NCI-H446 treated with DMSO at 0.1 percent for 48 hours (cell line): Measurements from ENCODE around the gene RAB11A.
"Not testable (repeated sequence)": the region's sequence is repeated elsewhere in the genome, so short reads cannot be mapped to it uniquely, and the experiment has no call there.

Source experiments
- DNase-seq: peaks from one replicate; lab custom pipeline; 2025; lab: John Stamatoyannopoulos, UW

Gene RAB11A

DNA sequence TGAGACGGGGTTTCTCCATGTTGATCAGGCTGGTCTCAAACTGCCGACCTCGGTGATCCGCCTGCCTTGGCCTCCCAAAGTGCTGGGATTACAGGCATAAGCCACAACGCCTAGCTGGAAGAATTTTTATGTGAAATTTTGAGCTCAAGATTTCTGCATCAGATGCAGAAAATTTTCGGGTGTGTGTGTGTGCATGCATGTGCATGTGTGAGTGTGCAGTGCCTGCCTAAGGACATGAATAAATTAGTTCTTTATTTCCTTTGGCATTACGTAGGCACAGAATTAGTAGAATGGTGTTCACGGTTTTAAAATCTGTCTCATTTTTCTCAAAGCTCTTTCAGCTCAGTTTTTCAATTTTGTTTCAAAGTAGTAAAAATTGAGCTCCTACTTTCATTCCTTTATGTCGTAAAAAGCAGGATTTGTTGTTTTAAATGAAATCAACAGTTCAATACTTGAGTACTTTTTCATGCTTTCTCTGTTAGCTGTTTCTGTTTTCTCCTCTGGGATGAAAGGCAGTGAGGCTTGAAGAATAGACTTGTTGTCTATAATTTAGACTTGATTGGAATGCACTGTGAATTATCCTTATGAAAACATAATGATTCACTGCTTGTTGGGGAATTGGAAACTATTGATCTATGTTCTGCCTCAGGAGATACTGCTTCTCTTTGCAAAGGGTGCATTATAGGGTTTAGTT lies 23.3 kb upstream of the RAB11A start:
- no peak for DNase-seq

DNA sequence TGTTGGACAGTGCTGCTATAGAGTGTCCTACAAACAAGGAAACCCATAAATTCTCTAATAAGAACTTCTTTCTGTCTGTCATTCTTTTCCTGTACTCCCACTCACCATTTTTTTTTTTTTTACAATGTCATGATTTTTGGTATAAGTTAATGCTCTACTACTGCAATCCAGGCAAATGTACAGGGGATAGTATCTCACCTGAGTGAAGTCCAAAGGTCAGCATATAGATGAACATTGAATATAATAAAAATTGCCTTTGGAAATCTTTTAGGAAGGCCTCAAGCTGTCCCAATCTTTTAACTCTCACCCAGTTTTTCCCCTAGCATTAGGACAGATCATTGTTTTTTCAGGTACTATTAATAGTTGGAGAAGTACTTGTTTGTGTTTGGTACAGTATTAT lies 21.3 kb upstream of the RAB11A start:
- DNase-seq, result no peak

DNA sequence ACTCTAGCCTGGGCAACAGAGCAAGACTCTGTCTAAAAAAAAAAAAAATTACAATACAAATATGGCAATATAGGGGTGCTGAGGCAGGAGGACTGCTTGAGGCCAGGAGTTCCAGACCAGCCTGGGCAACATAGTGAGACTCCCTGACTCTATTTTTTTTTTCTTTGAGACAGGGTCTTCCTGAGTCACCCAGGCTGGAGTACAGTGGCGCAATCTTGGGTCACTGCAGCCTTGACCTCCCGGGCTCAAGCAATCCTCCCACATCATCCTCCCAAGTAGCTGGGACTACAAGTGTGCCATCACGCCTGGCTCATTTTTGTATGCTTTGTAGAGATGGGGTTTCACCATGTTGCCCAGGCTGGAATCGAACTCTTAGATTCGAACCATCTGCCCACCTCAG lies 17.3 kb upstream of the RAB11A start:
- no peak for DNase-seq

DNA sequence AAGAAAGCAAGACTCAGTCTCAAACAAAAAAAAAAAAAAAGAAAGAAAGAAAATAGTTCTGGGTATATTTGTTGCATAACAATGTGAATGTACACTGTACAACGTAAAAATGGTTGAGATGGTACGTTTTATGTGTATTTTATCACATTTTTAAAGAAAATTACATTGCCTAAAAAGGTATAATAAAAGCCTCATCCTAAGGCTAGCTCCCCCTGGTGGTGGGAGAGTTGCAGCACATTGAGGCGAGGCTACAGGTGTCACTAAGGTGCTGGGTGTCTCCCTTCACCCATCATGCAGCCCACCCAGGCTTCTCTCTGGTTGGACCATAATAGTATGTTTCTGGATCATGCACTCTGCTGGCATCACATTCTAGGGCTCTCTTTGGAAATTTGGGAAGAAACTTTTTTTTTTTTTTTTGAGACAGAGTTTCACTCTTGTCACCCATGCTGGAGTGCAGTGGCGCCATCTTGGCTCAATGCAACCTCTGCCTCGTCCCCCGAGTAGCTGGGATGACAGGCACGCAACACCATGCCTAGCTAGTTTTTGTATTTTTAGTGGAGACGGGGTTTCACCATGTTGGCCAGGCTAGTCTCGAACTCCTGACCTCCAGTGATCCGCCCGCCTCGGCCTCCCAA lies 12.4 kb upstream of the RAB11A start:
- no peak for DNase-seq

DNA sequence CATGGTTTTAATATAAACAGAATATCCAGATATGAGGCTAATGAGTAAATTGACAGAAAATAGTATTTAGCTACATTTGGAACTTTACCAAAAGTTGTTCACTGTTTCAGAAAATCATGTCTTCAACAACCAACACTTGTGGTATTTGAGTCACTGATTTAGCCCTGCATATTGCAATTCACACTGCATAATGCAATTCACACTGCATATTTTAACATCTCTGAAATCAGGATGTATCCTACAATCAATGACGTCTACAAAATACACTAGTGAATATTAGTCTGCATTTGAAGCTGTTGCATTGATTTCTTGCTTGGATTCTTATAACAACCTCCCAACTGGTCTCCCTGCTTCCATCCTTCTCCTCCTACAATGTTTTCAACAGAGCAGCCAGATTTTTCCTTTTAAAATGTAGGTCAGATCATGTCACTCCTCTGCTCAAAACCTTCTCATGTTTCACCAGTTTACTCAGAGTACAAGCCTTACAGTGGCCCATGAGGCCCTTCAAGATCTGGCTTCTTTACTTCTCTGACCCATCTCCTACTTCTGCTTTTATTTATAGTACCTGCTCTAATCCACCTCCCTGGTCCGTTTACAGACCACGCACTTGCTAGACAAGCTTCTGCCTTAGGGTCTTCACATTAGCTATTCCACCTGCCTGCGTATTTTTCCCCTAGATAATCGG lies 11.4 kb upstream of the RAB11A start:
- no peak for DNase-seq

DNA sequence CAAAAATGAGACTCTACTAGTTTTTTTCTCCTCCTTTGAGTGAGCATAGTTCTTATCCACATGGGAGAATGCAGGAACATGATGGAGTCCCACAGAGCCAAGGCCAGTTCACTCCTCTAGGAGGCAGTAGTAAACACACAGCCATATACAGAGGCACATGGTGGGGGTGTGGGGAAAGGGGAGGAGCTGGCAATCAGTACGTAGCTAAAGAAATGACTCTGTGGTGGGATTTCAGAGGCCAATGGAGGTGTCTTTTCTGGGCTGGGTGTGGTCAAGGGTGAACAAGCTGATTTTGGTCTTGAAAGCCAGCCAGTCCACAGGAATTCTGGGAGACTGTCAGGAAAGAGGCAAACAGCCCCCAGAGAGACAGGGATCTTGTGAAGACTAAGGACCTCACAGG lies 6.6 kb upstream of the RAB11A start:
- peak; percentile 58 for DNase-seq

DNA sequence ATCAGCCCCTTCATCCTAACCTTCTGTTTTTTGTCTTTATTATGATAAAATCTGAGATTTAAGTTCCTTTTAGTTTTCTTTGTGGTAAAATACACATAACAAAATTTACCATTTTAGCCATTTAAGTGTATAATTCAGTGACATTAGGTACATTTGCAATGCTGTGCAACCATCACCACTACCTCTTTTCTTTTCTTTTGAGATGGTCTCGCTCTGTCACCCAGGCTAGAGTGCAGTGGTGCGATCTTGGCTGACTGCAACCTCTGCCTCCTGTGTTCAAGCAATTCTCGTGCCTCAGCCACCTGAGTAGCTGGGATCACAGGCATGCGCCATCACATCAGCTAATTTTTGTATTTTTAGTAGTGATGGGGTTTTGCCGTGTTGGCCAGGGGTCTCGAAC lies 6.2 kb upstream of the RAB11A start:
- no peak for DNase-seq

DNA sequence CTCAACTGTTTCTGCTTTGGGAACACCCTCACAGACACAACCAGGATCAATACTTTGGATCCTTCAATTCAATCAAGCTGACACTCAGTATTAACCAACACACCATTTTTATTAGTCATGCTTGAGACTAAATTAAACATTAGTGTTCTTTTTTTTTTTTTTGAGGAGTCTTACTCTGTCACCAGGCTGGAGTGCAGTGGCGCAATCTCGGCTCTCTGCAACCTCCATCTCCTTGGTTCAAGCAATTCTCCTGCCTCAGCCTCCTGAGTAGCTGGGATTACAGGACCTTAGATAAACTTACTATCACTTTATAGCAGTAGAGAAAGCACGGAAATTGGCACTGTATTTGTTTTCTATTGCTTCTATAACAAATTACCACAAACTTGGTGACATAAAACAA lies 2.0 kb upstream of the RAB11A start:
- no peak for DNase-seq

DNA sequence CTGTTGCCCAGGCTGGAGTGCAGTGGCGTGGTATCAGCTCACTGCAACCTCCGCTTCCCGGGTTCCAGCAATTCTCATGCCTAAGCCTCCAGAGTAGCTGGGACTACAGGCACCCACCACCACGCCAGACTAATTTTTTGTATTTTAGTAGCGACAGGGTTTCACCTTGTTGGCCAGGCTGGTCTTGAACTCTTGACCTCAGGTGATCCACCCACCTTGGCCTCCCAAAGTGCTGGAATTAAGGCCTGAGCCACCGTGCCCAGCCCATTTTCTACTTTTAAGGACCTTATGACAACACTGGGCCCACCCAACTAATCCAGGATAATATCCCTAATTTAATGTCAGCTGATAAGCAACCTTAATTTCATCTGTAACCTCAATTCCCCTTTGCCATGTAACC lies 1.4 kb upstream of the RAB11A start:
- DNase-seq, result not testable (repeated sequence)

DNA sequence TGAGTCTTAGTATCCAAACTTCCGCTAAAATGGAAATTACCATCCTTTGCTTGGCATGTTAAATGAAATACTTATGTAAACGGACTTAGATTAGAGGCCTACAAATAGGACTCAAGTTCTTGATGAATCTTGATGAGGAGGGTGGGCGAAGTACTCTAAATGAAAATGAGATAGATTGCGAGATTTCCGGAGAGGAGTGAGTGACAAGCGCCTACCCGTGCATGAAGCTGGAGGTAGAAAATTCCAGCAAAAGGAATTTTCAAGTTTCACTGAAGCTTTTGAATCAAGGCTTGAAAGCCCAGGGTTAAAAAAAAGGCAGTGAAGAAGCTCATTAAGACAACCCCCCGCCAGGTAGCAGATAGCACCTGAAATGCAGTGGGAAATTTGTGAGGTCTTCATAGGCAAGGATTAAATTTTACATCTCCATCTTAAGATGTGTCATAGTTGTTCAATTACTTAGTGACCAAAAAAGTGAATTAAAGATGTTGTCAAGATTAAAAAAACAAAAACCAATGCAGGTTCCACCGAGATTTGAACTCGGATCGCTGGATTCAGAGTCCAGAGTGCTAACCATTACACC lies 655 bp upstream of the RAB11A start:
- peak; percentile 50 for DNase-seq

DNA sequence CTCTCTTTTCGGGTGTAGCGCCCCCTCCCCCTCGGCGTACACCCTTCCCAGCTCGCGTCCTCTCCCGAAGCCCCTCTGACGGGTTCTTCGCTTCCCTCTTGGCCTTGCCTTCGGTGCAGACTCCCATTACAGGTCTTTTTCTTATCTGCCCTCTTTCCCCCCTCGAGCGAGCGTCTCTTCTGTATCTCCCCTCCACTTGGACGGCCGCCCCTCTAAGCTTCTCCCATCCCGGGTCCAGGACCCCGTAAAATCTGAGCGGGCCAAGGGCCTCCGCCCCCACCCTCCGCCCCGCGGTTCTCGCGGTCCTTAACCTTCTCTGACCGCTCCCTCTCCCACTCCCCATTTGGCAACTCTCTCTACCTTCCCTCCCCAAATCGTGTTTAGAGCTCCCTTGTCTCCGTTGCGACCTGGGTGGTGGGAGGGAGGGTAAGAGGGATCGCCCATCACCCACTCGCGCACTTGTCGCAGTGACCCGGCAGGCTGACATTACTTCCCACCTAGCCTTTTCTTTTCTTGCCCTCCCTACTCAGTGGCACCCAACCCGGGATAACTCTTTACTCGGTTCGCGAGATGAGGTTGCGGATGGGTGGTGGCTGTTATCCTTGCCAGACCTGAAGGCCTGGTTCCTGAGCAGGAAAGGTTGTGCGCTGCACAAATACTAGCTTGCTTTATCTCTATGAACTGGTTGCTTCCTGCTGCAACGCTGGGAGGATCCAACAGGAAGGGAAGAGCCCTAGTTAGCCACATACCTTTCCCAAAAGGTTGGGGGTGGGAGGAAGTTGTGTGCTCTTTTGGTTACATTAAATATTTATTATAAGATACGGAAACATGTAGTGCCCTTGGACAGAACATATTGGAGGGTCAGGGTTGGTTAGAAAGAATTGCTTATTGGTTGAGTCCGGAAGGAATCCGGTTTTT lies 922 bp downstream of the RAB11A start:
- no peak for DNase-seq

DNA sequence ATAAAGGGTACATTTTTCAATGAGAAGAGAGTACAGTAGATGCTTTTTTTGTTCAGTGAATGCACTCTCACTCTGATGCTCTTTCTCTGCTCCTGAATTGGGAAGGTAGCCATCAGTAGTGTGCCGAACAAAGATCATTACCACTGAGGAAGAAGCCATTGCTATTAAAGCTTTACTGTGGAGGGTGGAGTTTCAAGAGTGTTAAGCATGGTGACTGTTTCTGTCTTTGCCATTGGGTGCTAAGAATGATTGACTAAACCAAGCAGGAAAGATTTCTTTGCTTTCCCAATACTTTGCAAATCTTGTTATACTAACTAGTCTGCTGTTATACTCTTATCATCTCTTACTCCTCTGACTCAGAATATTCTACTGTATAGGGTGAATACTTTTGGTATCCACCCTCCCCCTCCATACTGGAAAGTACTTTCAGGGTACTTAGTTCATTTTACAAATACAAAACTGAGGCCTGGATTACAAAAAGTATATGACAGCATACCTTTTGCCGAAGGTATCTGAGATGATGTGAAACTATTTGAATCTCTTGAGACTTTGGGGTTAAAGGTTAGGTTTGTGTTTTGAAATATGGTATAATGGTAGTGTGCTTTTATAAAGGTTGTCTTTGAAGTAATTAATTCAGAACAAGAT lies 1.7 kb downstream of the RAB11A start:
- no peak for DNase-seq

DNA sequence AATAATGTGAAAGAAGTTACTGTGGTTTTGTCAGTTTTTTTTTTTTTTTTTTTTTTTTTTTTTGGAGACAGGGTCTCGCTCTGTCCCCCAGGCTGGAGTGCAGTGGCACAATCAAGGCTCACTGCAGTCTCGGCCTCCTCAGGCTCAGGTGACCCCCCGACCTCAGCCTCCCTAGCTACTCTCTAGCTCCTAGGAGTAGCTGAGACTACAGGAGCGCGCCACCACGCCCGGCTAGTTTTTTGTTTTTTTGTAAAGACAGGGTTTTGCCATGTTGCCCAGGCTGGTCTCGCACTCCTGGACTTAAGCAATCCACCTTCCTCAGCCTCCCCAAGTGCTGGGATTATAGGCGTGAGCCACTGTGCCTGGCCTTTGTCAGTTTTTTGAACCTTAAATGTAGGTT lies 2.6 kb downstream of the RAB11A start:
- not testable (repeated sequence) for DNase-seq

DNA sequence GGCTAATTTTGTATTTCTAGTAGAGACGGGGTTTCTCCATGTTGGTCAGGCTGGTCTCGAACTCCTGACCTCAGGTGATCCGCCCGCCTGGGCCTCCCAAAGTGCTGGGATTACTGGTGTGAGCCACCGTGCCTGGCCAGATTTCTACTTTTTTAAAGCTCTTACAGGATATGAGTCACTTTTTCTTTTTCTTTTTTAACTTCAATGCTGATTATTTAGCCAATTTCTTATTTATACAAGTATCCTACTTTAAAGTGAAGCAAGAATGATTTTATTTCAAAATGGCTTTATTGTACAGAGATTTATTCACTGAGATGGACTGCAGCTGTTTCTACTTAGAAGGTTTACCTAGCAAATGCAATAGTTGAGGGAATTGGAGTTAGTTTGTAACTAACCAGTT lies 3.3 kb downstream of the RAB11A start:
- not testable (repeated sequence) for DNase-seq

DNA sequence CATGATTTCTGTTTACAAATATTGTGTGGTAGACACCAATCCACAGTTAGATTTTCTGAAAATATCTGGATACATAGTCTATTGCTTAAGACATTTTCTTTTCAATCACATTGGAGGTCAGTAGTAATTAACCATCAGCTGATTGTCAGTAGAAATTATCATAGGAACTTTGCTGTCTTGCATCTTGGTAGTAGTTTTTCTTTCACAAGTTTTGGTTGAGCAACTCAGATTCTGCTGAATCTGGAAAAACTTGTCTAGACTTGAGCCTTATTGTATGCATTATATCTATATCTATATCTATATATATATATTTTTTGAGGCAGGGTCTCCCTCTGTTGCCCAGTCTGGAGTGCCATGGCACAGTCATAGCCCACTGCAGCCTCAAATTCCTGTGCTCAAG lies 4.0 kb downstream of the RAB11A start:
- DNase-seq, result no peak

DNA sequence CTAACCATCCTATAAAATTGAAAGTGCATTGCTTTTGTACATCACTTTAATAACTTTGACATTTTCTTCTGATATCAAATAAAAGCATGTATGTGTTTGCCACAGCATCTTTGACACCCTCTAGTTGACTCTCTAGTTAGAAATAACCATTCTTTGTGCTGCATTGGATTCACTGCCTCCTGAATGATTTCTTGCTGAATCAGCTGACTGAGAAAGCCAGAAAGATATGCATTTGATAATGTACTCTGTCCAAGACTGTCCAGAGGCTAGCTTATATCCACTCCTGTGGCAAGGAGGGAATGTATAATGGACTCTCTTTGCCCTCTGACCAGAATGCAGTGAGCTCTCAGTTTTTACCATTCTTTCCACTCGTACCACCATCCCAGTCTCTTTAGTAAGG lies 6.2 kb downstream of the RAB11A start:
- DNase-seq, result no peak

DNA sequence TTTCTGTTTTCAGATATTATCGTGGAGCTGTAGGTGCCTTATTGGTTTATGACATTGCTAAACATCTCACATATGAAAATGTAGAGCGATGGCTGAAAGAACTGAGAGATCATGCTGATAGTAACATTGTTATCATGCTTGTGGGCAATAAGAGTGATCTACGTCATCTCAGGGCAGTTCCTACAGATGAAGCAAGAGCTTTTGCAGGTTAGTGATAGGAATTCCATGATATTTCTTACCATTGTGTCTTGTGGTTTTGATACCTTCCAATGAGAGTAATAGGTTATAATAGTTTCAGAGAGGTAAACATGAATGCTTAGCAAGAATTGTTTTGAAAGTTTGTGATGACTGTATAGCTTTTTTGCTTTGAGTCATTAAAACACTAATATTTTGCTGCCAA lies 8.5 kb downstream of the RAB11A start:
- DNase-seq, result no peak

DNA sequence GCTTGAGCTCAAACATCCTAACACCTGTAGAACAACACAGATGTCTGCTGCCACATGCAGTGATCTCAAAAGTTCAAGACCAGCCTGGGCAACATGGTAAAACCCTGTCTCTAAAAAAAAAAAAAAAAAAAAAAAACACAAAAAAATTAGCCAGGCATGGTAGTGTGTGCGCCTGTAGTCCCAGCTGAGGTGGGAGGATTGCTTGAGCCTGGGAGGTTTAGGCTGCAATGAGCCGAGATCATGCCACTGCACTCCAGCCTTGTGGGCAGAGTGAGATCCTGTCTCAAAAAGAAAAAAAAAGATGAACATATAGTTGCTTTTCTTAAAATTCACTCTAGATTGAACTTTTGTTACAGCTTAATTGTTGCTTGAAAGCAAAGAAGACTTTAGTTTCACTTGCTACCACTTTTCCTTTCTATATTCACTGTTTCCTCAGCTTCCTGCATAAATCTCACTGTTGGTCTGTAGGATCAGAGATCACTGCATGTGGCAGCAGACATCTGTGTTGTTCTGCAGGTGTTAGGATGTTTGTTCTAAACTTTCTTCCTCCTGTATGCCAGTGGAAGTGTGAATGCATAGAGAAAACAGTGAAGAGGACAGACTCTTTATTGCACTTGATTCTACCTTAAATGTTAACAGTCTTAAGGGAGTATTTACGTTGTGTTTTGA lies 12.6 kb downstream of the RAB11A start:
- no peak for DNase-seq

DNA sequence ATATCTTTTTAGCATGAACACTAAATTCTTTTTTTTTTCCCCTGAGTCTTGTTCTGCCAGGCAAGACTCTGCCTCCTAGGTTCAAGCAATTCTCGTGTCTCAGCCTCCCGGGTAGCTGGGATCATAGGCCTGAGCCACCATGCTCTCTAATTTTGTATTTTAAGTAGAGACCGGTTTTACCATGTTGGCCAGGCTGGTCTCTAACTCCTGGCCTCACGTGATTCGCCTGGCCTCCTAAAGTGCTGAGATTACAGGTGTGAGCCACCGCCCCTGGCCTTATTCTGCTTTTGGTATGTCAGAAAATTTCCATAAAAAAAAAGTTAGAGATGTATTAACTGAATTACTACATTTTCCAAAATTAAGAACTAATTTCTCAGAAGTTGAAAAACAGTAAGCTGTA lies 14.3 kb downstream of the RAB11A start:
- no peak for DNase-seq

DNA sequence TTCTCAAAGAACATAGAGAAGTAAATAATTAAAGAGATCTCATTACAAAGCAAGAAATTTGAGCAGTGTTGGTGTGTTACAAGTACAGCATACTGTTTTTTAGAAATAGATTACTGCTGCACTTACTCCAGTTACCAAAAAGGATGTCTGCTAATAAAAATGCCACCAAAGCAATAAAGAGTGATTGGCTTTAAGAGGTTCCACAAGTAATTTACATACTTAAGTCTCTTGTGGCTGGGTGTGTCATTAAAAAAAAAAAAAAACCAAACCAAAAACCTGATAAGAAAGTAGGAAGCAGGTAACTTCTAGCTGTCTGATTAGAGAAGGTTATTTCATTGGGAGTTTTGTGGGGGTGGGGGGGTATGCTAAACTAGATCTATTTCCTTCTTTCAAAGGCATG lies 15.2 kb downstream of the RAB11A start:
- DNase-seq, result no peak

DNA sequence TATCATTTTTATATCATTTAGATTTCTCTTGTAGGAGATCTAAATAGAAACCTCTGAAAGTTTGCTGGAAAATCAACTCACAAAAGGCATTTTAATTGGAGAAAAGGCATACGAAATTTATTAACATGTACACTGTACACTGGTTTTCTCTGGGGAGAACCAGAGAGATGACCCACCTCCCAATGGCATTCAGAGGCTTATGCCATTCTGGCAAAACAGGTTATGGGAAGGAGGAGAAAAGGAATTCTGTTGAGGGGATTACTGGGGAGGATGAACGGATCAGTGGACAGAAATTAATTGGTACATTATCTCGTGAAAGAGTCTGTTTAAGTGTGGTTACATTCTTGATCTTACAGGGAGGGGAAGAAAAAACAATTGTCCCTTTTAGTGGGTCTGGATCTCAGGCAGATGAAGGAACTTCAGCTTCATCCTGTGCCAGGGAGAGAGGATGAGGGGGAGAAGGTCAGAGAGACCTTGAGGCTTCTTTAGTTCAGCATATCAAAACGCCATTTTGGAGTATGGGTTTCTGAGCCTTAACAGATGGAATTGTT lies 16.5 kb downstream of the RAB11A start:
- no peak for DNase-seq
